Mesenteric fat pad (tissue), 1 donor: ENCODE results near the gene DCDC2. TPM values are rescaled to one million over a fixed set of nuclear protein-coding genes. Genes with fewer than 3 reads are reported as not detected.
"Not testable (repeated sequence)": the region's sequence is repeated elsewhere in the genome, so short reads cannot be mapped to it uniquely, and the experiment has no call there.

Experiments used
- DNase-seq: peaks from one replicate; pipeline ENCODE4 v3.0.0-alpha.2; 2020; ENCODE audit warnings: low spot score
- total RNA-seq: library from RNA; stranded (reverse); fragmentation: NEBNext Ultra II Directional; extraction: Animal tissue kit (Norgen Biotek cat#: 25700); gene quantifications from one replicate; pipeline ENCODE4 v1.2.1, GENCODE V29; 2021
- donor health status: DM: yes; HTN: yes; CAD: no.

The DCDC2 gene
- total RNA-seq, 1 donor from 2014 or later: not detected

DNA sequence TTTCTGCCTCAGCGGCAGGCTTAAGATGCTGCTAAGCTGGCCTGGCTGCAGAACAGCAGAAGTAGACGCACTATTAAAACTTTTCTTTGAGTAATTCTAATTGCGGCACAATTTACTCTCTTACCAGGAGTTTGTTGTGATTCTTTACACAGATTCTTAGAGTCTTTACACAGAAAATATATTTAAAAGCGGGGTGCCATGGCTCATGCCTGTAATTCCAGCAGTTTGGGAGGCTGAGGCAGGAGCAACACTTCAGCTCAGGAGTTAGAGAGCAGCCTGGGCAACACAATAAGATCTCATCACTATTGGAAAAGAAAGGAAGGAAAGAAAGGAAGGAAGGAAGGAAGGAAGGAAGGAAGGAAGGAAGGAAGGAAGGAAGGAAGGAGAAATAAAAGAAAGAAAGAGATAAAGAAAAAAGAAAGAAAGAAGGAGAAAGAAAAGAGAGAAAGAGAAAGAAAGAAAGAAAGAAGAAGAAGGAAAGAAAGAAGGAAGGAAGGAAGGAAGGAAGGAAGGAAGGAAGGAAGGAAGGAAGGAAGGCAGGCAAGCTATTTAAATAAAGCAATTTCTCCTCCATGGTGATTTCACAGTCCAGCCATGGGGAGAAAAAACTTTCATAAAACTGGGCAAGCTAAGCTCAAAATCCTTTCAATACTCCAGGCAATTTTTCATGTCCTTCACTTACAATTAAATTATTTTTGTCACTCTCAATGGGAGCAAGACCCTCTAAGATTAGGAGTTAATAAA is 23.8 kb upstream of the DCDC2 start:
- DNase-seq: no peak

DNA sequence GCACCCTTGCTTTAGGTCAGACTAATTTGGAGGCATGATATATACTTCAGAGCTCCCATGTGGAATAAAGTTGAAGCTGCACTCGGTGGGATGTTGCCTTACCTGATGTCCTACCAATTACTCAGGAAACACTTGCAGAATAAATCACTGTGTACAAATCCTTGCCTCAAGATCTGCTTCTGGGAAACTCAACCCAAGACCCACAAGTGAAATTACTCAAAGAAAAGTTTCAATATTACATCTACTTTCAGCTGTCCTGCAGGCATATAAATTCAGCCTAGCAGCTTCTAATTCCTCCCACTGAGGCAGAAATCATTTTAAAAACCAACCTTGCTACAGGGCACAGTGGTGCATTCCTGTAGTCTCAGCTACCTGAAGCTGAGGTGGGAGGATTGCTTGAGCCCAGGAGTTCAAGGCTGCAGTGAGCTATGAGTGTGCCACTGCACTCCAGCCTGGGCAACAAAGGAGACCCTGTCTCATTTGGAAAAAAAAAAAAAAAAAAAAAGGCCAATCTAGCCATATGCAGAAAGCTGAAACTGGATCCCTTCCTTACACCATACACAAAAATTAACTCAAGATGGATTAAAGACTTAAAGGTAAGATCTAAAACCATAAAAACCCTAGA is 20.7 kb upstream of the DCDC2 start:
- no peak for DNase-seq

DNA sequence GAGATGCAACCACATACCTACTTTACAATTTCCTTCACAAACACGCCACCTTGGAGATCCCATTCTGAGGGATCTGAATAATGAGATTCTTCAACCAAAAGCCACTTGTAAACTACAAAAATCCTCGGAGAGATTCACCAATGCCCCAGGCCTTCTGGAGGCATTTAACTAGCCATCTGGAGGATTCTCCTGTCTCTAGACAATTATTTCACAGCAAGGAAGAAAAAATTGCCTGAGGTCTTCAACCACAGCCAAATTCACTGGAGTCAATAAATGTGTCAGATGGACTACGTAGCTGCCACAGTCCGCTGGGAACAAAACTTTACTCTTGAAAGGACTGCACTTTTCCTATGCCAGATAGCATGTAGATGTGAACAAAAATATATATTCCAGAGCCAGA is 19.0 kb upstream of the DCDC2 start:
- DNase-seq: no peak

DNA sequence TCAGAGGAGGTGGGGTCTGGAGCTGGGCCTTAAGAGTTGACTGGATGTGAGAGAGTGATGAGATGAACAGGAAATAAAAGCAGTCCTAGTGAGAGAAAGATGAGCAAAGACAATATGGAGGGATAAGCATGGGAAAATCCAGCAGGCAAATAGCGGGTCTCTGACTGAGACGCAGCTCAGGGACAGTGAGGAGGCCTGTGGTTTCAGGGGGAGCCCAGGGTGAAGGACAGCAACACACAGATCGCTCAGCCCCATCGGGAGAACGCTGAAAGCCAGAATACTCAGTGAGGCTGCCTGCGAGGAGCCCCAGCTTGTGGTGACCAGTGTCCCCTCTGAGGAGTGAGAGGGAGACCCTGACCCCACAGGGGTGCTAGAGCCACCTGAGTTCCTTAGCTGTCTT is 16.8 kb upstream of the DCDC2 start:
- no peak for DNase-seq

DNA sequence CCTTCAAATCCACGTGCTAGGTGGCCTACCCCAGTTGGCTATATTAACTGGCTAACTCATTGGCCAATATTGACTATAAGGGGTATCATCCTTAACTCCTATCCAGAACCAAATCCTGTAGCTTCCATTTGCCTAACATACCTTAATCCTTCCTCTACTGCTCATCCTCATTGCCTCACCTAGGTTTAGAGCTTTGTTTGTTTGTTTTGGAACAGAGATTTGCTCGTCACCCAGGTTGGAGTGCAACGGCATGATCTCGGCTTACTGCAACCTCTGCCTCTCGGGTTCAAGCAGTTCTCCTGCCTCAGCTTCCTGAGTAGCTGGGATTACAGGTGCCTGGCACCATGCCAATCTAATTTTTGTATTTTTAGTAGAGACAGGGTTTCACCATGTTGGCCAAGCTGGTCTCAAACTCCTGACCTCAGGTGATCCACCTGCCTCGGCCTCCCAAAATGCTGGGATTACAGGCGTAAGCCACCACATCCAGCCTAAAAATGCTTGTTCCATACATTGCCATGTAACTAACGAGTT is 7.3 kb upstream of the DCDC2 start:
- DNase-seq: not testable (repeated sequence)

DNA sequence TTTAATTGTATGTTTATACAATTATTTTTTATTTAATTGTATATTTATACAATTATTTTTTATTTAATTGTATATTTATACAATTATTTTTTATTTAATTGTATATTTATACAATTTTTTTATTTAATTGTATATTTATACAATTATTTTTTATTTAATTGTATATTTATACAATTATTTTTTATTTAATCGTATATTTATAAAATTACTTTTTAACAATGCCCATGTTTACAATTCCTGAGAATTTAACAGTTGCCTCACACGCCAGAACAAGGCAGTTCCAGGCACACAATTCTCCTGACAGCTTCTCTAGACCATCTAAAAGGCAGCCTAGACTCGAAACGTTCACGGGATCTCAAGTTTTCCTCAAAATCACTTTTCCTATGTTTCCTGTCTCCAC is 4.5 kb upstream of the DCDC2 start:
- not testable (repeated sequence) for DNase-seq

DNA sequence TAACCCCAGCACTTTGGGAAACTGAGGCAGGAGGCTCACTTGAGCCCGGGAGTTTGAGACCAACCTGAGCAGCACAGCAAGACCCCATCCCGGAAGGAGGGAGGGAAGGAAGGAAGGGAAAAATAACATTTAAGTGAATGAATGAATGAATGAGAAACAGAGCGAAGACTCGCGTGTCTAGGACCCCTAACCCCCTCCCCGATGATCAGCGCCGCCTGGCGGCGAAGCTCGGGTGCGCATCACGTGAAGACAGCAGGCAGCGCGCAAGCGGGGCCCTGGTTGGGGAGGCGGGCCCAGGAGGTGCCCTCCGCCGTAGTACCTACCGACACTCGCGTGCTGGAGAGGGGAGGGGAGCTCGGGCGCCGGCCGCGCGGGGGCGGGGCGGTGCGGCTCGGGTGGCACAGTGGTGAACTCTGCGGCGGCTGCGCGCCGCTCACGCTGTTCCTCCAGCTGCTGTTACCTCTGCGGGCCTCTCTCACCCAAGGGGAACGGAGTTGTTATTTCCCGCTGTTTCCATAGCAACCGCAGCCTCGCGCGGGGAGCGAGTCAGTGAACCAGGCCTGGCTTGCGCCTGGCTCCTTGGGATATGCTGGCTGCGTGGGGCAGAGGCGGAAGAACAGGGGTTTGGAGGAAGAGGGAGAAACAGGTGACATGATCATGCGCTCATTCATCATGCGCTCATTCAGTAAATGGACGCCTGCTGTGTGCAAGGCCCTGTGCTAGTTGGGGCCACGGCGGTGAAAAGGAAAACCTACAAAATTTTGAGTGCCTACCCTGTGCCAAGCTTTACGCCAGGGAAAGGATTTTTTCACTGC is 2.0 kb upstream of the DCDC2 start:
- DNase-seq: no peak

DNA sequence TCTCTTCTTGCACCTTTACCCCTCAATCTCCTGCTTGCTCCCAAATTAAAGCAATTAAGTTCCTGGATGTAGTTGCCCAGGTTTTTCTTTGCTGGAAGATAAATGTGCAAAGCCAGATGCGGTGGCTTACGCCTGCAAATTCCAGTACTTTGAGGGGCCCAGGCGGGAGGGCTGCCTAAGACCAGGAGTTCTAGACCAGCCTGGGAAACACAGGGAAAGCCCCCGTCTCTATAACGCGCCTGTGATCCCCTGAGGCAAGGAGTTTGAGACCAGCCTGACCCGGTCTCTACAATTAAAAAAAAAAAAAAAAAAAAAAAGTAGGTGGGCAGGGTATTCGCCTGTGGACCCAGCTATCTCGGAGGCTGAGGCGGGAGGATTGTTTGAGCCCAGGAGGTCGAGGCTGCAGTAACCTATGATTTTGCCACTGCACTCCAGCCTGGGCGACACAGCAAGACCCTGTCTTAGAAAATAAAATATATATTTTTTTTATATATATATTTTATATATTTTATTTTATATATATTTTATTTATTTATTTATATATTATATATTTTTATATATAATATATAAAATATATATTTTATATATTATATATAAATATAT is 461 bp upstream of the DCDC2 start:
- DNase-seq: no peak

DNA sequence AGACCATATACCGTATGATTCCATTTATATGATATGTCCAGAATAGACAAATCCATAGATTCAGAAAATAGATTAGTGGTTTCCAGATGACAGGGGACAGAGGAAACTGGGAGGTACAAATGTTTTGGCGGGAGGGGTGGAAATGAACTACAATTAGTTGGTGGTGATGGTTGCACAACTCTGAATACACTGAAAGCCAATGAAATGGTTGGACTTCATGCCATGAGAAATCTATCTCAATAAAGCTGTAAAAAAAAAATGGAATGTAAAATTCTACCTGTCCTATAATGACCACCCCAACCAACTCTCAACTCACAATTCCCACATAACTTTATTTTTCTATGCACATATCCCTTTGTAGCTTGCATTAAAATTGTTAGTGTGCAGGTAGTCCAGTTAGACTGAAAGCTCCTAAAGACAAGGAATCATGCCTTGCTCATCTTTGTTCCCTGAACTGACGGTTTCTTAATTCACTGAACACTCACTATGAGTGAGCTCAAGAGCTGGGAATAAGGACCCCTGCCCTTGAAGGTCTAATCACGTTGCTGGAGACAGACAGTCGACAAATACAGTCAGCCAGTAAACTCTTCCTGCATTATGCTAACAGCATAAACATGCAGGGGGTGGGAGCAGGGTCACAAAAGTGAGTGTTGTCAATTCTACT is 1.4 kb downstream of the DCDC2 start:
- no peak for DNase-seq

DNA sequence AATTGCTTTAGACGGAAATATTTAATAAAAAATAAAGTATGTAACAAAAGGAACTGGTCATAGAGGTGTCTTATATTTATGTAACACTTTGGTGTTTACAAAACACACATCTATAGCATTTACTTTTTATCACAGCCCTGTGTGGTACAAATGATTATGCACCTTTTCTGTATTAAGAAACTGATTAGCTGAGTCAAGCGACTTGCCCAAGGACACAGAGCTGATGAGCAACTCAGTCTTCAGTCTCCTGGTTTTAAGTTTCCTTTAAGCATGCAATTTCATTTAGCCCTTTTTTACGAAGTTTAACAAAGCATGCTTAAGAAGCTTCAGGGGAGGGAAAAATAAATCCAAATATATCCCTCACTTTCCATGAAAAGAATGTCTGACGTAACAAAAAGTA is 2.5 kb downstream of the DCDC2 start:
- no peak for DNase-seq

DNA sequence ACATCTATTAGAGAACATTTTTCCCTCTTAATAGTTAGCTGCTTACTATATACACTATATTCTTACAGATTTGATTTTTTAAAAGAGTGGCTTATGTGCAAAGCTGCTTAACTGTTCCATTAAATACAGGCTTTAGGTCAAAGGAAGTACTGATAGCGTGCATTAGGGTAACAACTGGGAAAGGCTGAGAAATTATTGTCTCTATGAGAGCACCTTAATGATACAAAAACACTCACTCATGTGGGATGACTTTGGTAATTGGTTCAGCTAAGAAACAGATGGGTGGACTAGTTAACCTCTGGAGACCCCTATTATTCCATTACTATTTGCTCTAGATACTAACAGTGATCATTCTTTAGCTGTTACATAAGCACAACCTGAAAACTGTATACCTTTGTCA is 4.0 kb downstream of the DCDC2 start:
- no peak for DNase-seq

DNA sequence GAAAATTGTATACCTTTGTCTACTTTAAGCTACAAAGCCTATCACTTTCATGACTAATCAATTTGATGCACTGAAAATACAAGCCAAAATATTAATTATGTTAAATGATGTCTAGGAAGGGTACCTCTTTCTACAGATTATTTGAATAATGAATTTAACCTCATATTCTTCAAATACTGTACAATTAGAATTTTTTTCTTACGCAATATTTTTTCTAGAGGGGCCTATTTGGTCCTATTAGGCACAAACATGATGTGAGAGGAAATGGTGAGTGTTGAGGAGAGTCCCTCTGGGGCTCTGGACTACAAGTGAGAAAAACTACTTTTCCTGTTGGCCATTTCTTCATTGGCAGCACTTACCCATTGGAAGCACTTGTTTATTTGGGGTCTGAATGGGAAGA is 5.4 kb downstream of the DCDC2 start:
- DNase-seq: no peak

DNA sequence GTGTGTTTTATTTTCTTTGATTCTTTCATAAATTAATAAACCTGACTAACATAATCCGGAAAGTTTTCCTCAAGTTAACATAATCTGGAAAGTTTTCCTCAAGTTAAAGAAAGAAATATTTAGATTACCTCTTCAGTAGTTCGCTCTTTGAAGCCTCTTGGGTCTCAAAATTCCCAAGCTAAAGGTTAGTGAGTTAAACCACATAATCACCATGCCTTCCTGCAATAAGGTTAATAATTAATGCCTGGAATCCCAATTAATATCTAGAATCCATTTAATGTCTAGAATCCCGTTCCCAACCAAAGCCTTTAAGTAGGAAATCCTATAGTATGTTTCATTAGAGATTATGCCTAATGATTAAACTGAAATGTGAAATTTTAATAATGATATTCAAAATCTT is 12.9 kb downstream of the DCDC2 start:
- DNase-seq: no peak

DNA sequence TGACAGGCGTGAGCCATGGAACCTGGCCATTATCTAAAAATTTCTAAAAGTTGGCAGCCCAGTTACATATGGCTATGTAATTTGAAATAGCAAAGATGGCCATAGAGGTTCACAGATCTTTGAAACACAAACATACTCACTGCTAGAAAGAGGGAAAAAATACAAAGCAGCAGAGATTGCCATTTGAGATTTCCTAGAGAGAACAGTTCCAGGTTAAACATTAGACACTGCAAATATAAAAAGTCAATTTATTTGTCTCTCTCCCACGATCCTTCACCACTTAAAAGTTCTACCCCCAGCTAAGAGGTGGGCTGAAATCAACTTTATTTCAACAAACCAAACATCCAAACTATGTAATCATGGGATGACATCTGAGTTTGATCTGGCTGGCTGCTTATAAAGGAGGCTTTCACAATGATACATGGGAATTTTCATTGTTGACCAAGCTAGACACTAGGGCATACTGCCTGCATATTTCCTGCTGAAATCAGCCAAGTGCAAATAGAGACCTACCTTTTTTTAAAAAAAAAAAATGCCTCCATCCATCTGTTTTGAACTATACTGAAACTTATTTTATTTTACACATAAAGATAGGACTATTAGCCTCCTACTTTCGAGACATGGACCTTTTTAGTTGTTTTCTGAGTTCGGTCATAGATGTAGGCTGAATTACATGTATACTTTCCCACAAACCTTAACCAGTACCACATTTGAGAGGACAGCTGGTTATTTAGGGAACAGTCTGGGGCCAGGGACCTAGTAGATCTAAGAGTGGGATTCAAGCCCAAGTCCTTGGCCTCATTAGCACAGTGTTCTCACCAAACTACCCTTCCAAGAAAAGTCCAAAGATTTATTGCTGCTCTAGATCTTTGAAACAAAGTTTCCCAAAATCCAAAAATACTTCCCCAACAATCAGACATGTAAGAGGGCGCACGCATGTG is 16.6 kb downstream of the DCDC2 start:
- DNase-seq: no peak

DNA sequence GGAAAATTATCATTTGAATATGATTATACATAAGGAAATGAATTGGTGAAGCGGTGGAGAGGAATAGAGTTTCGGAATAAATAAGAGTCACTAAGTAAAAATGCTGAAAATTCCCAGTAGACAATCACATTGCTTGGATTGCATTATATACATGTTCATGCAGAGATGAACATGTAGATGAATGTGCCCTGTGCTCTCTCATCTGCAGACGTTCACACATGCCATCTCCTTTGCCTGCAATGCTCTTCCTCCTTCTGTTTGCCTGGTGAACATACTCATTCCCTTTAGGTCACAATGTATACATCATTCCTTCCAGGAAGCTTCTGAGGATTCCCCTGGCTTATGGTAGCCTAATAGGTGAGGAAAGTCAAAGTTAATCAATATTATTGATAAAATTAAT is 17.9 kb downstream of the DCDC2 start:
- no peak for DNase-seq

DNA sequence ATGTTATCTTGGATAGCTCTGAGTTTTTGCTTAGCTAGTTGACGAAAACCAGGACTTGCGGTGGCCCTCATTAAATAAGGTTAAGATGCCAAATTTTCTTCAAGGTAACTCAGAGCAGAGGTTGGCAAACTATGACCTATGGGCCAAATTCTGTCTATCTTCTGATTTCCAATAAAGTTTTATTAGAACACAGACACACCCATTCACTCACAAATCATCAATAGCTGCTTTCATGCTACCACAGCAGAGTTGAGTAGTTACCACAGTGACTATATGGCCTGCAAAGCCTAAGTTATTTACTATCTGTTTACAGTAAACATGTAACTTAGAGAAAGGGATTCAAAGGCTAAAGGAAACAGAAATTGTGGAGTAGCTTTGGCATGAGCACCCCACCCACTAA is 23.6 kb downstream of the DCDC2 start:
- no peak for DNase-seq

DNA sequence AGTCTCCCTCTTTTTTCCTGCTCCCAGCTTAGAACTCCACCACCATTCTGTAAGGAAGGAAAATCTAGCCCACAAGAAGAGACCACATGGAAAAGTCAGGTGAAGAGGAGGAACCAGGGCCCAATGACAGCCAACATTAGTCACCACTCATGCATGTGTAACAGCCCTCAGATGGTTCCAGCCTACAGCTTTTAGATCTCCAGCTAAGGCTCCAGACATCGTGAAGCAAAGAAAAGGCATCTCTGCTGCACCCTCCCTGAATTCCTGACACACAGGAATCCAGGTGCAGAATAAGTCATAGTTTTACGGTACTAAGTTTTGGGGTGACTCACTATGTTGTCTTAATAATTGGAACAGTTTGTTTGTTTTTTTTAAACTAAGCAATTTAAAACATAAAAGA is 25.5 kb downstream of the DCDC2 start:
- no peak for DNase-seq

DNA sequence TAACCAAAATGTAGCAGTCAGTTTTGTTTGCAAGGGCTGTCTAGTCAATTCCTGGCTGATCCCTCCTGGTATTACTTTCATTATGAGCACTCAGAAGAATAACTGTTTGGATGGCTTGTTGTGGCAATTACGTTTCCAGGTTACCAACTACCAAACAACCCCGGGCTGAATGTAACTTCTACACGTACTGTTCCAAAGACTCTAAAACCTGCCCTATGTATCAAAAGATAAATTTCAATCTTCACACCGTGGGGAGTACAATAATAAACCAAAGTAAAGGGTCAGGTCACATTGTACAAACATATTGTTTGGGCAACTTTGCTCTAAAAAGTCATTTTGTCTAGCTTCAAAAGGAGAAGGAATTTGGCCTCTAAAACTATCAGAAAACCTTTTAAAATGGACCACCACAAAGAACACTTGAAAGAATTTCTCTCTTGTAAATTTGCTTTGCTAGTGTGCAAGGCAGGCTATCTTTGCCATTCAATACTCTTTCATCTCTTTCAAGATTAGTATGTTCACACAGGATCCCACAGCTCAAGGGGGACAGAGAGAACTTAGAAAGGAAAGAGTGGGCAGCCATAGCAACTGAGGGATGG is 27.6 kb downstream of the DCDC2 start:
- no peak for DNase-seq

DNA sequence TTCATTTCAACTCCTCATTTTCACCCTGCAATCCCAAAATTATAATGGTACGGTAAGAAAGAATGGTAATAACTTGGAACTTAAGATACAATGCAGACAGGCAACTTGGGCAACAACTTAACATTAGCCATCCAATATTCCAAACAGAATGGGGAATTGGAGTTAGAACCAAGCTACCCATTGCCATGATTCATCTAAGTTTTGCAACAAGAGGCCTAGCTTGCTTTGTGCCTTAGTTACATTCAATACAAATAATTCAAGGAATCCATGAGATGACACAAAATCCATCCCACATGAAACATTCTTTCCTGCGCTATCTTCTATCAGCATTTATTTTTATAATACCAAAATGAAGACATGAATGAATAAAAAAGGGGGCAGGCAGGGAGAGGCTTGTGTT is 28.4 kb downstream of the DCDC2 start:
- DNase-seq: no peak

DNA sequence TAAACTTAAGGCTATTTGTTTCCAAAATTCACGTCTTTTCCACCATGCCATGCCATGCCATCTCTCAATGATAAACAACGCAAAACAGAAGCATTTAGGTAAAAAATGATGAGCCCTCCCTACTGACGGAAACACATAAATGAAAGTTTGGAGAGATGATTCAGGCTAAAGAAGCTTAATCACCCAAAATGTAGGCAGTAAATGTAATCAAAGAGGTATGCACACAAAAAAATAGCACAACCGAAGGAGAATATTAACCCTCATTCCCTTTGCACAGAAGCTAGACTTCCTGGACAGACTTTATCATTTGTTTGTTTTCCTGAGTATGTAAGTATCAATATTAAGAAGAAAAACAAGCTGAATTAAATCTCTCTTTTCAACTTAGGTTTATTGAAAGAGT is 28.8 kb downstream of the DCDC2 start:
- DNase-seq: no peak
